Esophagus squamous epithelium (tissue), 4 donors: ENCODE measurements around the gene PBX2.

Experiments used
- CTCF ChIP-seq, 6 experiments: fragments of 450-650 bp in 4 of 6; fragments of 200-600 bp in 2 of 6; sonication (generic) in 2 of 6; IDR thresholded peaks; one replicate each; pipeline ENCODE4 v1.5.1; 2016 to 2019; ENCODE audit warnings: antibody characterized with exemption in 6 of 6, mild to moderate bottlenecking in 4 of 6, moderate library complexity in 4 of 6
- POLR2A ChIP-seq, 4 donors: fragments of 450-650 bp; IDR thresholded peaks; one replicate each; pipeline ENCODE4 v1.6.1; 2017; ENCODE audit warnings: antibody characterized with exemption in 4 of 4, mild to moderate bottlenecking in 4 of 4, moderate library complexity in 3 of 4

- TF ChIP-seq CTCF (IDR thresholded peaks at IDR 0.05) (no peak), POLR2A (IDR thresholded peaks at IDR 0.05) (no peak)
These were observed 26.3 kb upstream of the PBX2 start for GRCh38 chr6:32216285-32216684.
